Right hindlimb (tissue), 1 donor: ENCODE data around the gene CCDC40.

Experiments used
- DNase-seq: peaks from one replicate; pipeline ENCODE4 v3.0.0-alpha.2; 2018

CCDC40 gene

GRCh38 chr17:80105762-80106161 lies 69.3 kb downstream of the CCDC40 start:
- no peak for DNase-seq

DNA sequence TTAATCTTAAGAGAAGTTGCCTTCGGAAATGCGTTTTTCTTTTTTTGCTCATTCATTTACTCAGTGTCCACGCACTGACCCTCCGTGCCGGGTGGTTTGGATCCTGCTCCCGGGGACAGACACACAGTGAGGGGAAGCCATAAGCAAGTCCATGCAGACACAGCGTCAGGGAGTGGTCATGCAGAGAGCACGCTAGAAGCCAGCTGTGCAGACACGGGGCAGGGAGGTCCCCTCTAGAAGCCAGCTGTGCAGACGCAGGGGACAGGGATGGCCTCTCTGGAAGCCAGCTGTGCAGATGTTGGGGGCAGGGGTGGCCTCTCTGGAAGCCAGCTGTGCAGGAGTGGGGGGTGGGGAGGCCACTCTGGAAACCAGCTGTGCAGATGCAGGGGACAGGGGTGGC lies 69.7 kb downstream of the CCDC40 start:
- DNase-seq: peak; percentile 72

DNA sequence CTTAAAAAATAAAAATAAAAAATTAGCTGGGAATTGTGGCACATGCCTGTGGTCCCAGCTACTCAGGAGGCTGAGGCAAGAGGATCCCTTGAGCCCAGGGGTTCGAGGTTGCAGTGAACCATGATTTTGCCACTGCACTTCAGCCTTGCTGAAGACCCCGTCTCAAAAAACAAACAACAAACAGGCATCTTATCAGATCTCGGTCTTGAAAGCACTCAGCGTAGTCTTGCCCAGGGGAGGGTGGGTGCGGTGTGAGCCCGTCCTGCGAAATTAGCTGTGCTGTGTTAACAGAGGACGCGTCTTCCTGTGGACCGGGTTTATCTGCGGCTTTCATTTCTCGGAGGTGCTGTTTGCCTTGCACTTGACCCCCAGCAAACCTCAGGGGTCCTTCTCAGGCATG lies 70.3 kb downstream of the CCDC40 start:
- no peak for DNase-seq

DNA sequence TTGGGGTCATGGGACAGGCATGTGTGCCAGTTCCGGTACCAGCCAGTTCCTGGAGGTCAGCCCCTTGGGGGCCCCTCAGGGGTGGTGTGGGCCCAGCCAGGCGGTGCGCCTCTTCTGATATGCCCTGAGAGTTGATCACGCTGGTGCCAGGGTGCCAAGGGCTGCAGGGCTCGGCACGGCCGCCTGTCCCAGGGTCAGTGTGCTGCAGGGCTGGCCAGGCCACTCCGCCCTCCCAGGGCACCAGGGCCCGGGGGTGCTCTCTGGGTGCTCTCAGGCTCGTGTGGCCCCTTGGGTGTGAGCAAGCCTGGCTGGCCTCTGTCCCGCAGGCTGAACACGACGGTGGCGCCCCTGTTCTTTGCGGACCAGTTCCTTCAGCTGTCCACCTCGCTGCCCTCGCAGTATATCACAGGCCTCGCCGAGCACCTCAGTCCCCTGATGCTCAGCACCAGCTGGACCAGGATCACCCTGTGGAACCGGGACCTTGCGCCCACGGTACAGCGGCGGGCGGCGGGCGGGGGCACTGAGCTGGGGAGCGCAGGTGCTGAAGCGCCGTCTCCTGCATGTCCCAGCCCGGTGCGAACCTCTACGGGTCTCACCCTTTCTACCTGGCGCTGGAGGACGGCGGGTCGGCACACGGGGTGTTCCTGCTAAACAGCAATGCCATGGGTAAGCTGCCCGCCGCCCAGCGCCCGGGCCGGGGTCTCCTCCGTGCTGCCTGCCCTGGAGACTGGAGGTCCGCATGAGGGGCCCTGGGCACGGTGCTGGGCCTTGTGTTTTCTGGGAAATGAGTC lies 71.0 kb downstream of the CCDC40 start:
- no peak for DNase-seq

DNA sequence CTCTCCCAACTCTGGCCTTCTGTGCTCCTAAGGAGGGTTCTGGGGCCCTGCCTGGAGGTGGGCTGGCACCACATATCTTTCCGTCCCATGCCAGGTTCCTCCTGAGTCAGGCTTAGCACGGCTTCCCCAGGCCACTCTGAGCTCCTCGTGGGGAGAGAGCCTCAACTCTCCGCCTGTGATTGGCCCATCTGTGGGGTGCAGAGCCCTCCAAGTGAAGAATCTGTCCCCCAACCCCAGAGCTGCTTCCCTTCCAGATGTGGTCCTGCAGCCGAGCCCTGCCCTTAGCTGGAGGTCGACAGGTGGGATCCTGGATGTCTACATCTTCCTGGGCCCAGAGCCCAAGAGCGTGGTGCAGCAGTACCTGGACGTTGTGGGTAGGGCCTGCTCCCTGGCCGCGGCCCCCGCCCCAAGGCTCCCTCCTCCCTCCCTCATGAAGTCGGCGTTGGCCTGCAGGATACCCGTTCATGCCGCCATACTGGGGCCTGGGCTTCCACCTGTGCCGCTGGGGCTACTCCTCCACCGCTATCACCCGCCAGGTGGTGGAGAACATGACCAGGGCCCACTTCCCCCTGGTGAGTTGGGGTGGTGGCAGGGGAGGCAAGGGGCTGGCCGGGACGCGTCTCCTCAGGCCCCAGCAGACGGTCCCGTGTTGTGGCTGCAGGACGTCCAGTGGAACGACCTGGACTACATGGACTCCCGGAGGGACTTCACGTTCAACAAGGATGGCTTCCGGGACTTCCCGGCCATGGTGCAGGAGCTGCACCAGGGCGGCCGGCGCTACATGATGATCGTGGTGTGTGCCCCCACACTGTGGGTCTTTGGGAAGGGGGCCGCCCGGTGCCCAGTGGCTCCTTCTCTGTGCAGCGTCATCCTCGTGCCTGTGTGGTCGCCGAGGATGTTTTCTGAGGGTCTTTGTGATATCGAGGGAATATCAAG lies 71.9 kb downstream of the CCDC40 start:
- DNase-seq: no peak

GRCh38 chr17:80109066-80109660 lies 72.7 kb downstream of the CCDC40 start:
- DNase-seq: no peak

GRCh38 chr17:80109713-80110446 lies 73.4 kb downstream of the CCDC40 start:
- no peak for DNase-seq

DNA sequence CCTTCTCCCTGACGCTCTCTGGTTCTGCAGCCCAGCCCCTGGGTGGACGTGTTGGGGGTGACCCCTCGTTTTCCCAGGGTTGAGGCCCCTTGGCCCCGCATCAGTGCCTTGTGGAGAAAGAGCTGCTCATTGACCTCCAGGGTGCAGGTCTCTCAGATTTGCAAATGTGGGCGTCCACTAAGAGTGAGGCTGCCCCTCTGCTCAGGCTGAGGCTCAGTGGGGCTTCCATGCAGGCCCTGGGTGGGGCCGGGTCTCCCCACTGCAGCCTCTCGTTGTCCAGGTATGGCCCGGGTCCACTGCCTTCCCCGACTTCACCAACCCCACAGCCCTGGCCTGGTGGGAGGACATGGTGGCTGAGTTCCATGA lies 74.0 kb downstream of the CCDC40 start:
- no peak for DNase-seq

DNA sequence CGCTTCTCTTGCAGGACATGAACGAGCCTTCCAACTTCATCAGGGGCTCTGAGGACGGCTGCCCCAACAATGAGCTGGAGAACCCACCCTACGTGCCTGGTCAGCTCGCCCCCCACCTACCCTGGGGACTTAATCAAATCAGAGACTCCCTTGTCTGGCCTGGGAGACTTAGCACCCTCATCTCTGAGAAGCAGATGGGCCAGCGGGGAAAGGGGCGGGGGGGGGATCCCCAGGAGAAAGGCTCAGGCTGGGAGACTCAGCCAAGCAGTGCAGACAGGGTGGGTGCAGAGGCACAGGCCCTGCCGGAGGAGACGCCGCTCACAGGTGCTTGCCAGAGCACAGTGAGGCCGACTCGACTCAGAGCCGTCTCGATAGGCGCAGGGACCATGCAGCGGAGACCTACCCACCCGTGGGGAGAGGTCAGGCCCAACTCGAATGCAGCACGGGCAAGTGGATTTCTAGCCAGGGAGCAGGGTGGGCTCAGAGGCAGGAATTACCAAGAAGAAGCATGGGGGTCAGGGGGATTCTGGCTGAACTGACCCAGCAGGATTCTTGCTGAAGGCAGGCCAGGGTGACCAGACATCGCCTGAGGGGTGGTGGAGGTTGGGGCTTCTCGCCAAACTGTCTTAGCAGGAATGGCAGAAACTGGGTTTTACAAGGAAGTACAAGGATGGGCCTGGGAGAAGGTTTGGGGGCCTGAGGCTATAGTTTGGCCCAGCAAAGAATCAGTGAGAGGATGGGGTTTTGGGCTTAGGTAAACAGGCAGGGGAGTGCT lies 74.7 kb downstream of the CCDC40 start:
- no peak for DNase-seq

DNA sequence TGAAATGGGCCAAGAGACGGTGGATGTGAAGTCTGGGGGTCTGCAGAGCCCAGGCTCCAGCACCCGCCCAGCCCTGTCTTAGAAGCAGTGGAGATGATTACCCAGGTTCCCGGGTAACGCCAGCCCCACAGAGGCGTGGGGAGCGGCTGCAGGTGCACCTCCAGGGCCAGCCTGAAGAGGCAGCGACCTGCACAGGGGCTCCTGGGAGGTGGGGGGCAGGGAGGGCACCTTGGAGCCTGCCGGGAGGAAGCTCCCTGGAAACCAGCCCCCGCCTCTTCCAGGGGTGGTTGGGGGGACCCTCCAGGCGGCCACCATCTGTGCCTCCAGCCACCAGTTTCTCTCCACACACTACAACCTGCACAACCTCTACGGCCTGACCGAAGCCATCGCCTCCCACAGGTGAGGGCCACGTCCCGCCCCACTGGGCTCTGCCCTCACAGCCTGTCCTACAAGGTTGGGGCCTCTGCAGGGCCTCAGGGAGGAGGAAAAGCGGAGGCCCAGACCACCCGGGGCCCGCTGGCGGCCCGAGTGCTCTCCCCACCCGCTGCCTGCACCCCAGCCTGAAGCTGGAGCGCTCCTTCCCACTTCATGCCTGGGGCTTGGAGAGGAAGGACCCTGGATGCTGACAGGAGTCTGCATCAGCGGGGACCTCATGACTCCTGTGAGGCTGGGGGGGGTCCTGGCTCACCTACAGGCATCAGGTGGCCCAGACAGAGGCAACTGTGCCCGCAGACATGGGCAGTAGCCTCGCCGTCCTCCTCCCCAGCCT lies 75.4 kb downstream of the CCDC40 start:
- DNase-seq: no peak

DNA sequence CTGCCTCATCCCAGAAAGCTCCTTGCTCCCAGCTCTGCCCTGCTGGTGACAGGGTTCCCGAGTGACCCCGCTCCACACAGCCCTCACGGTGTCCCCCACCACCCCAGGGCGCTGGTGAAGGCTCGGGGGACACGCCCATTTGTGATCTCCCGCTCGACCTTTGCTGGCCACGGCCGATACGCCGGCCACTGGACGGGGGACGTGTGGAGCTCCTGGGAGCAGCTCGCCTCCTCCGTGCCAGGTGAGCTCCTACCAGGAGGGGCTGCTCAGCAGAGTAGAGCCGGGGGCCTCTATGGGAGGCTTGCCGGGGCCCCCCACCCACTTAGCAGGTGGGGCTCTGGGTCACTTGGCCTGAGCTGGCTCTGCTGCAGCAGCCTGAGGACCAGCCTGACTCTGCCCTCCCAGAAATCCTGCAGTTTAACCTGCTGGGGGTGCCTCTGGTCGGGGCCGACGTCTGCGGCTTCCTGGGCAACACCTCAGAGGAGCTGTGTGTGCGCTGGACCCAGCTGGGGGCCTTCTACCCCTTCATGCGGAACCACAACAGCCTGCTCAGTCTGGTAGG lies 76.1 kb downstream of the CCDC40 start:
- DNase-seq: no peak

GRCh38 chr17:80113033-80113484 lies 76.6 kb downstream of the CCDC40 start:
- no peak for DNase-seq

DNA sequence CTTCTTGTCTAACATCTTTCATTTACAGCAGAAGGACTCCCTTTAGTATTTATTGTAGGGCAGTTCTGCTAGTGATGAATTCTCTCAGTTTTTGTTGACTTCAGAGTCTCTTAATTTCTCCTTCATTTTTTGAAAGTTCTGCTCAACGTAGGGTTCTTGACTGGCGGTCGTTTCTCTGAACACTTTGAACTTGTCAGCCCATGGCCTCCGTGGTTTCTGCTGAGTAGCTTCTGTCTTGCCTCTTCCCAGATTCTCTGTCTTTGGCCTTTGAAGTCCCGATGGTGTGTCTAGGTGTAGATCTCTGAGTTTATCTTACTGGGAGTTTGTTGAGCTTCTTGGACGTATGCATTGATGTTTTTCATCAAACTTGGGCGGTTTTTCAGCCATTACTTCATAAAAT lies 78.3 kb downstream of the CCDC40 start:
- no peak for DNase-seq

- no peak for DNase-seq
Observed at GRCh38 chr17:80115159-80115558, 78.7 kb downstream of the CCDC40 start.

- DNase-seq: no peak
Observed at GRCh38 chr17:80116276-80116920, 80.0 kb downstream of the CCDC40 start.

DNA sequence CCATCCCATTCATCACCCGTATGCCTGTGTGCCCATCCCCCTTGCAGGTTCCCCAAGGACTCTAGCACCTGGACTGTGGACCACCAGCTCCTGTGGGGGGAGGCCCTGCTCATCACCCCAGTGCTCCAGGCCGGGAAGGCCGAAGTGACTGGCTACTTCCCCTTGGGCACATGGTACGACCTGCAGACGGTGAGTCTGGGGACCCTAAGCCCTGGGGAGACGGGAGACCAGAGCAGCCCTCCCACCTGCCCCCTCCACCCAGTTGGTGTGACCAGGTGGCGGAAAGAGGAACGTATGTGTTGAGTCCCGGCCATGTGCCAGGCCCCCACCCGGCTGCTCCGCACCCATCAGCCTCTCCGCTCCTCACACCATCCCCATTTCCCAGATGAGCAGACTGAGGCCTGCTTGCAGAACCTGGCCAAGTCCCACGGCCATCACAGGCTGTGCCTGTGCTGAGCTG lies 80.5 kb downstream of the CCDC40 start:
- DNase-seq: no peak

DNA sequence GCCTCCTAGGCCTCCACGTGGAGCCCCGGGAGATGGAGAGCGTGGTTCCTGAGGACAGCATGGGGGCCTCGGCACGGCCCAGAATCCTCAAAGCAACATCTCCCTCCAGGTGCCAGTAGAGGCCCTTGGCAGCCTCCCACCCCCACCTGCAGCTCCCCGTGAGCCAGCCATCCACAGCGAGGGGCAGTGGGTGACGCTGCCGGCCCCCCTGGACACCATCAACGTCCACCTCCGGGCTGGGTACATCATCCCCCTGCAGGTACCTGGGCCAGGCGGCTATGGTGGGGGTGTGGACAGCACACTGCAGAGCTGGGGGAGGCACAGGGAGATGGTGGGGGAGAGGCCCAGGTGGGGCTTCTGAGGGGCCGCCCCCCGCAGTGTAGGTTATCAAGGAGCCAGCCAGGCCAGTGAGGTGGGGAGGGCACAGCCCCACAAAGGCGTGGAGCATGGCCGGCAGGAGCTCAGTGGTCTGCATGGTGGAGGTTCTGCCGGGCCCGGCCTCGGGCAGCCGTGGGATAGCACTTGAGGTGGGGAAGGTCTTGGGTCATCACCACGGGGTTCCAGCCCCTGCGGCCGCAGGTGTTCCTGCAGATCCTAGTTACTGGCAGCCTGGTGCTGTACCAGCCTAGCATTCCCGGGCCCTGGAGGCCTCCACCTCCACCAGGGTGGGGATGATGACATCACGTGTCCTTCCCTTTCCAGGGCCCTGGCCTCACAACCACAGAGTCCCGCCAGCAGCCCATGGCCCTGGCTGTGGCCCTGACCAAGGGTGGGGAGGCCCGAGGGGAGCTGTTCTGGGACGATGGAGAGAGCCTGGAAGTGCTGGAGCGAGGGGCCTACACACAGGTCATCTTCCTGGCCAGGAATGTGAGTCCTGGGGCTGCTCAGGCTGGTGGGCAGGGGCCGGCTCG lies 81.3 kb downstream of the CCDC40 start:
- DNase-seq: no peak

DNA sequence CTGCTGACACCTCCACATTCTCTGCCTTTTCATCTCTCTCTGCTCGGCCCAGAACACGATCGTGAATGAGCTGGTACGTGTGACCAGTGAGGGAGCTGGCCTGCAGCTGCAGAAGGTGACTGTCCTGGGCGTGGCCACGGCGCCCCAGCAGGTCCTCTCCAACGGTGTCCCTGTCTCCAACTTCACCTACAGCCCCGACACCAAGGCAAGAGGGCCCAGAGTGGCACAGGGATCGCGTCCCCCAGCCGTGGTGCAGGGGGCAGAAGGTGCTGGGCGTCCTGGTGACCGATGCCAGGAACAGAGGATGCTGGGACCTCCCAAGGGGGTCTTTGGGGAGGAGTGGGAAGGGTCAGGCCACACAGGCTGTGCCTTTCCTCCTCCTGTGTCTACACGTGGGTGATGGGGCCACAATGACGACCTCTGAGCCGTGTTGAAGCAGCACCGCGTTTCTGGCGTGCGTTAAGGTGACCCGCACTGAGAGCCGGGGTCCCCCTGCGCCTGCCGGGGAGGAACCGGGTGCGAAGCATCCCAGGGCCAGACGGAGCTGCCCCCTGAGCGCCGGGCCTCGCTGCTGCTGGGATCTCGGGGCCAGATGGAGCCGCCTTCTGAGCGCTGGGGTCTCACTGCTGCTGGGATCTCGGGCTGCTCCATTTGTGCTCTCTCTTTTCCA lies 82.3 kb downstream of the CCDC40 start:
- no peak for DNase-seq
